Measurements from ENCODE around the gene ATG9B. TPM values are rescaled to one million over a fixed set of nuclear protein-coding genes. Genes with fewer than 3 reads are reported as not detected.

ATG9B gene
- total and polyA plus RNA-seq, 5 donors from 2014 or later: 18.6 to 38.7 (median 35.7) TPM

- H3K27ac Mint-ChIP-seq: peak overlapping the region in 1 of 3 donors; percentile 26
- Histone ChIP-seq H3K9me3 (ENCODE audit: control insufficient read depth in 2 of 2, low read length in 2 of 2) (no peaks in the 10 kb centered on the region), H3K36me3 (ENCODE audit: control insufficient read depth, insufficient read depth, low read length) (no peaks in the 10 kb centered on the region), H3K4me1 (ENCODE audit: control insufficient read depth, insufficient read depth, low read length, poor library complexity, severe bottlenecking) (peaks cover 37% of the 10 kb centered on the region), H3K4me3 (ENCODE audit: low read depth, low read length) (no peak overlapping the region), H3K27ac (ENCODE audit: insufficient read depth, low read length, poor library complexity, severe bottlenecking) (no peak overlapping the region), H3K27me3 (ENCODE audit: control insufficient read depth, insufficient read depth, low read length) (peaks cover 5% of the 10 kb centered on the region)
- H3K36me3 Mint-ChIP-seq: peaks cover 3% of the 10 kb centered on the region
- H3K27me3 Mint-ChIP-seq: peaks cover 44% of the 10 kb centered on the region
- peaks cover 0 to 3% (median 0%) of the 10 kb centered on the region in 7 donors for H3K9me3 Mint-ChIP-seq
- H3K4me1 Mint-ChIP-seq: peaks cover 9 to 44% (median 25%) of the 10 kb centered on the region in 4 donors
- no peak for ATAC-seq (ENCODE audit: low read depth in 2 of 2)
- DNase-seq: no peak
- peak overlapping the region in 2 of 4 donors; percentile 79 to 89 for H3K4me3 Mint-ChIP-seq
Observed at GRCh38 chr7:151020231-151020630, 4.1 kb downstream of the ATG9B start.

- no peak for DNase-seq
- H3K9me3 ChIP-seq (ENCODE audit: control insufficient read depth in 2 of 2, low read length in 2 of 2): no peaks in the 10 kb centered on the region
- Mint-ChIP-seq H3K36me3 (peaks cover 7% of the 10 kb centered on the region), H3K4me3 (peak overlapping the region; percentile 80 to 91 (median 85)), H3K4me1 (peaks cover 18 to 55% (median 35%) of the 10 kb centered on the region in 4 donors), H3K27me3 (peaks cover 41% of the 10 kb centered on the region), H3K9me3 (peaks cover 0 to 3% (median 0%) of the 10 kb centered on the region in 7 donors), H3K27ac (peak overlapping the region in 1 of 3 donors; percentile 87)
- ATAC-seq (ENCODE audit: low read depth in 2 of 2): no peak
- H3K36me3 ChIP-seq (ENCODE audit: control insufficient read depth, insufficient read depth, low read length): no peaks in the 10 kb centered on the region
- peaks cover 5% of the 10 kb centered on the region for H3K27me3 ChIP-seq (ENCODE audit: control insufficient read depth, insufficient read depth, low read length)
- H3K27ac ChIP-seq (ENCODE audit: insufficient read depth, low read length, poor library complexity, severe bottlenecking): no peak overlapping the region
- H3K4me1 ChIP-seq (ENCODE audit: control insufficient read depth, insufficient read depth, low read length, poor library complexity, severe bottlenecking): peaks cover 48% of the 10 kb centered on the region
- no peak overlapping the region for H3K4me3 ChIP-seq (ENCODE audit: low read depth, low read length)
Observed at GRCh38 chr7:151019130-151019447, 5.2 kb downstream of the ATG9B start.

- peaks cover 5% of the 10 kb centered on the region for H3K27me3 ChIP-seq (ENCODE audit: control insufficient read depth, insufficient read depth, low read length)
- Mint-ChIP-seq H3K9me3 (peaks cover 0 to 4% (median 0%) of the 10 kb centered on the region in 7 donors), H3K27me3 (peaks cover 46% of the 10 kb centered on the region), H3K27ac (peak overlapping the region; percentile 89 to 95 (median 94)), H3K36me3 (peaks cover 7% of the 10 kb centered on the region), H3K4me3 (peak overlapping the region; percentile 84 to 89 (median 89)), H3K4me1 (peaks cover 19 to 60% (median 38%) of the 10 kb centered on the region in 4 donors)
- ATAC-seq (ENCODE audit: low read depth in 2 of 2): peak; percentile 37 to 39
- peaks cover 54% of the 10 kb centered on the region for H3K4me1 ChIP-seq (ENCODE audit: control insufficient read depth, insufficient read depth, low read length, poor library complexity, severe bottlenecking)
- no peak overlapping the region for H3K4me3 ChIP-seq (ENCODE audit: low read depth, low read length)
- H3K36me3 ChIP-seq (ENCODE audit: control insufficient read depth, insufficient read depth, low read length): no peaks in the 10 kb centered on the region
- no peak overlapping the region for H3K27ac ChIP-seq (ENCODE audit: insufficient read depth, low read length, poor library complexity, severe bottlenecking)
- H3K9me3 ChIP-seq (ENCODE audit: control insufficient read depth in 2 of 2, low read length in 2 of 2): no peaks in the 10 kb centered on the region
- peak; percentile 42 to 62 (median 60) for DNase-seq
Observed at GRCh38 chr7:151018421-151019129, 5.7 kb downstream of the ATG9B start.

GRCh38 chr7:151017953-151018420 lies 6.3 kb downstream of the ATG9B start:
- Histone ChIP-seq H3K9me3 (ENCODE audit: control insufficient read depth in 2 of 2, low read length in 2 of 2) (no peaks in the 10 kb centered on the region), H3K27ac (ENCODE audit: insufficient read depth, low read length, poor library complexity, severe bottlenecking) (peak overlapping the region; percentile 63), H3K36me3 (ENCODE audit: control insufficient read depth, insufficient read depth, low read length) (no peaks in the 10 kb centered on the region), H3K27me3 (ENCODE audit: control insufficient read depth, insufficient read depth, low read length) (peaks cover 5% of the 10 kb centered on the region), H3K4me3 (ENCODE audit: low read depth, low read length) (peak overlapping the region; percentile 19), H3K4me1 (ENCODE audit: control insufficient read depth, insufficient read depth, low read length, poor library complexity, severe bottlenecking) (peaks cover 59% of the 10 kb centered on the region)
- H3K9me3 Mint-ChIP-seq: peaks cover 0 to 4% (median 0%) of the 10 kb centered on the region in 7 donors
- peak overlapping the region; percentile 89 to 95 (median 94) for H3K27ac Mint-ChIP-seq
- H3K4me3 Mint-ChIP-seq: peak overlapping the region; percentile 84 to 89 (median 89)
- peaks cover 43% of the 10 kb centered on the region for H3K27me3 Mint-ChIP-seq
- ATAC-seq (ENCODE audit: low read depth in 2 of 2) (peak; percentile 59 to 62), DNase-seq (peak; percentile 71 to 82 (median 80))
- peaks cover 7% of the 10 kb centered on the region for H3K36me3 Mint-ChIP-seq
- H3K4me1 Mint-ChIP-seq: peaks cover 19 to 64% (median 38%) of the 10 kb centered on the region in 4 donors

- H3K4me3 Mint-ChIP-seq: peak overlapping the region; percentile 84 to 89 (median 89)
- no peaks in the 10 kb centered on the region for H3K36me3 ChIP-seq (ENCODE audit: control insufficient read depth, insufficient read depth, low read length)
- H3K4me1 ChIP-seq (ENCODE audit: control insufficient read depth, insufficient read depth, low read length, poor library complexity, severe bottlenecking): peaks cover 65% of the 10 kb centered on the region
- no peak overlapping the region for H3K4me3 ChIP-seq (ENCODE audit: low read depth, low read length)
- peaks cover 40% of the 10 kb centered on the region for H3K27me3 Mint-ChIP-seq
- peak overlapping the region; percentile 89 to 95 (median 94) for H3K27ac Mint-ChIP-seq
- DNase-seq (no peak), ATAC-seq (ENCODE audit: low read depth in 2 of 2) (no peak)
- peaks cover 10% of the 10 kb centered on the region for H3K36me3 Mint-ChIP-seq
- H3K27ac ChIP-seq (ENCODE audit: insufficient read depth, low read length, poor library complexity, severe bottlenecking): peak overlapping the region; percentile 63
- H3K27me3 ChIP-seq (ENCODE audit: control insufficient read depth, insufficient read depth, low read length): peaks cover 5% of the 10 kb centered on the region
- H3K4me1 Mint-ChIP-seq: peaks cover 19 to 69% (median 41%) of the 10 kb centered on the region in 4 donors
- peaks cover 0 to 4% (median 2%) of the 10 kb centered on the region in 7 donors for H3K9me3 Mint-ChIP-seq
- H3K9me3 ChIP-seq (ENCODE audit: control insufficient read depth in 2 of 2, low read length in 2 of 2): no peaks in the 10 kb centered on the region
Observed at GRCh38 chr7:151017370-151017952, 6.8 kb downstream of the ATG9B start.

- peaks cover 70% of the 10 kb centered on the region for H3K4me1 ChIP-seq (ENCODE audit: control insufficient read depth, insufficient read depth, low read length, poor library complexity, severe bottlenecking)
- peaks cover 15% of the 10 kb centered on the region for H3K36me3 Mint-ChIP-seq
- H3K4me3 ChIP-seq (ENCODE audit: low read depth, low read length): no peak overlapping the region
- peak overlapping the region; percentile 82 to 95 (median 94) for H3K27ac Mint-ChIP-seq
- DNase-seq: no peak
- peaks cover 0 to 4% (median 2%) of the 10 kb centered on the region in 7 donors for H3K9me3 Mint-ChIP-seq
- H3K9me3 ChIP-seq (ENCODE audit: control insufficient read depth in 2 of 2, low read length in 2 of 2): no peaks in the 10 kb centered on the region
- peaks cover 5% of the 10 kb centered on the region for H3K27me3 ChIP-seq (ENCODE audit: control insufficient read depth, insufficient read depth, low read length)
- ATAC-seq (ENCODE audit: low read depth in 2 of 2): no peak
- peaks cover 19 to 75% (median 46%) of the 10 kb centered on the region in 4 donors for H3K4me1 Mint-ChIP-seq
- H3K27ac ChIP-seq (ENCODE audit: insufficient read depth, low read length, poor library complexity, severe bottlenecking): no peak overlapping the region
- no peaks in the 10 kb centered on the region for H3K36me3 ChIP-seq (ENCODE audit: control insufficient read depth, insufficient read depth, low read length)
- peaks cover 40% of the 10 kb centered on the region for H3K27me3 Mint-ChIP-seq
- H3K4me3 Mint-ChIP-seq: peak overlapping the region; percentile 28 to 89 (median 86)
Observed at GRCh38 chr7:151016942-151017341, 7.4 kb downstream of the ATG9B start.

GRCh38 chr7:151016505-151016904 lies 7.8 kb downstream of the ATG9B start:
- Mint-ChIP-seq H3K36me3 (peaks cover 17% of the 10 kb centered on the region), H3K9me3 (peaks cover 0 to 4% (median 2%) of the 10 kb centered on the region in 7 donors), H3K27me3 (peaks cover 40% of the 10 kb centered on the region), H3K4me1 (peaks cover 19 to 79% (median 49%) of the 10 kb centered on the region in 4 donors), H3K27ac (peak overlapping the region; percentile 82 to 95 (median 94)), H3K4me3 (peak overlapping the region; percentile 36 to 99 (median 66))
- H3K9me3 ChIP-seq (ENCODE audit: control insufficient read depth in 2 of 2, low read length in 2 of 2): no peaks in the 10 kb centered on the region
- H3K4me1 ChIP-seq (ENCODE audit: control insufficient read depth, insufficient read depth, low read length, poor library complexity, severe bottlenecking): peaks cover 74% of the 10 kb centered on the region
- ATAC-seq (ENCODE audit: low read depth in 2 of 2): no peak
- H3K36me3 ChIP-seq (ENCODE audit: control insufficient read depth, insufficient read depth, low read length): no peaks in the 10 kb centered on the region
- H3K27ac ChIP-seq (ENCODE audit: insufficient read depth, low read length, poor library complexity, severe bottlenecking): no peak overlapping the region
- no peak overlapping the region for H3K4me3 ChIP-seq (ENCODE audit: low read depth, low read length)
- no peak for DNase-seq
- H3K27me3 ChIP-seq (ENCODE audit: control insufficient read depth, insufficient read depth, low read length): peaks cover 5% of the 10 kb centered on the region

Measured in CD4-positive, CD25-positive, alpha-beta regulatory T cell (primary cell).